AG20443 (cell line): Measurements from ENCODE around the gene TP53.
"Not testable (repeated sequence)": the region's sequence is repeated elsewhere in the genome, so short reads cannot be mapped to it uniquely, and the experiment has no call there.

Experiments used
- DNase-seq: peaks from one replicate; pipeline ENCODE4 v3.0.0; 2012; ENCODE audit warnings: low spot score, mixed read lengths

The TP53 gene

GRCh38 chr17:7674934-7675333, 12.4 kb downstream of the TP53 start:
- DNase-seq = peak; percentile 3

- no peak for DNase-seq
Measured at GRCh38 chr17:7673239-7673638, 14.1 kb downstream of the TP53 start.

- DNase-seq = no peak
Measured at GRCh38 chr17:7668482-7668881, 18.8 kb downstream of the TP53 start.

GRCh38 chr17:7667656-7668406, 19.5 kb downstream of the TP53 start:
- DNase-seq = peak; percentile 7

- no peak for DNase-seq
Measured at GRCh38 chr17:7656958-7657609, 30.2 kb downstream of the TP53 start.

GRCh38 chr17:7655541-7655840, 31.8 kb downstream of the TP53 start:
- no peak for DNase-seq

- DNase-seq = no peak
Measured at GRCh38 chr17:7654832-7655540, 32.3 kb downstream of the TP53 start.

GRCh38 chr17:7652388-7653356, 34.6 kb downstream of the TP53 start:
- no peak for DNase-seq

GRCh38 chr17:7651665-7652387, 35.5 kb downstream of the TP53 start:
- DNase-seq = no peak

- no peak for DNase-seq
Measured at GRCh38 chr17:7651097-7651664, 36.1 kb downstream of the TP53 start.

- DNase-seq = peak; percentile 70
Measured at GRCh38 chr17:7650509-7651096, 36.7 kb downstream of the TP53 start, which contains the start of gene ATP1B2. TSS of gene ATP1B2 (plus strand) at chr17:7650926. CDS start at chr17:7651519, 593 bp downstream.

- DNase-seq = no peak
Measured at GRCh38 chr17:7647018-7647417, 40.3 kb downstream of the TP53 start.

- DNase-seq = no peak
Measured at GRCh38 chr17:7646457-7646856, 40.8 kb downstream of the TP53 start.

- DNase-seq = no peak
Measured at GRCh38 chr17:7644775-7645174, 42.5 kb downstream of the TP53 start.

- not testable (repeated sequence) for DNase-seq
Measured at GRCh38 chr17:7641635-7642034, 45.7 kb downstream of the TP53 start.

GRCh38 chr17:7640783-7641182, 46.5 kb downstream of the TP53 start:
- no peak for DNase-seq

GRCh38 chr17:7636163-7636562, 51.1 kb downstream of the TP53 start:
- DNase-seq = peak; percentile 4

- peak; percentile 51 for DNase-seq
Measured at GRCh38 chr17:7634384-7634783, 52.9 kb downstream of the TP53 start.

GRCh38 chr17:7633093-7633492, 54.2 kb downstream of the TP53 start:
- no peak for DNase-seq

GRCh38 chr17:7632492-7632894, 54.8 kb downstream of the TP53 start:
- DNase-seq = peak; percentile 84
